B cell (primary cell): ENCODE data around the gene IFI27L2. TPM values are rescaled to one million over a fixed set of nuclear protein-coding genes. Genes with fewer than 3 reads are reported as not detected.

Source experiments
- ATAC-seq: fragments of 200-7000 bp; cut with Tn5 transposase; one replicate; pipeline ENCODE4 v1.10.0; 2021; ENCODE audit warnings: low read depth, mild to moderate bottlenecking, moderate number of reproducible peaks, moderate library complexity
- CTCF ChIA-PET: fragments of 350-600 bp; sonication (Branson Sonifier 250); formaldehyde crosslinking; loops from one replicate; lab custom pipeline; 2021; ENCODE audit warnings: antibody characterized with exemption, inconsistent platforms; lab: Charles Lee
- POLR2A ChIA-PET: fragments of 350-600 bp; sonication (Branson Sonifier 250); formaldehyde crosslinking; loops from one replicate; lab custom pipeline; 2021; ENCODE audit warnings: antibody characterized with exemption; lab: Charles Lee
- DNase-seq: peaks from one replicate; pipeline ENCODE4 v3.0.0; 2013
- H2AFZ ChIP-seq: 2 replicates; pipeline ENCODE4 v1.6.1; 2012; ENCODE audit warnings: mild to moderate bottlenecking, low read depth, low read length; ENCODE audit not compliant: insufficient read depth, poor library complexity, severe bottlenecking
- H3K27ac ChIP-seq, 2 donors: 1 replicate in 1 of 2; 2 replicates in 1 of 2; pipeline ENCODE4 v1.5.1; 2012 to 2013; ENCODE audit warnings: low read length in 2 of 2, mild to moderate bottlenecking in 2 of 2, moderate library complexity in 1 of 2
- H3K27me3 ChIP-seq, 4 experiments: fragments of 200-600 bp in 1 of 4; sonication (generic) in 1 of 4; replicated peaks in 1 of 4; 1 replicate in 2 of 4; 2 replicates in 2 of 4; pipeline versions ENCODE4 v1.6.1 to v1.7.0; 2013 to 2016; ENCODE audit warnings: low read length in 3 of 4, mild to moderate bottlenecking in 2 of 4, mixed read lengths in 1 of 4, moderate library complexity in 1 of 4; ENCODE audit not compliant: insufficient read depth in 4 of 4, control insufficient read depth in 3 of 4; ENCODE audit errors: control extremely low read depth in 1 of 4
- H3K36me3 ChIP-seq, 2 experiments: replicated peaks in 1 of 2; 1 replicate in 1 of 2; 2 replicates in 1 of 2; pipeline versions ENCODE4 v1.6.1 to v1.7.1; 2013; ENCODE audit warnings: low read length in 1 of 2; ENCODE audit not compliant: insufficient read depth in 2 of 2, control insufficient read depth in 1 of 2; ENCODE audit errors: control extremely low read depth in 1 of 2, extremely low read depth in 1 of 2
- H3K4me1 ChIP-seq, 2 donors: fragments of 200-600 bp in 1 of 2; sonication (generic) in 1 of 2; 1 replicate in 1 of 2; 2 replicates in 1 of 2; pipeline versions ENCODE4 v1.5.1 to v1.6.1; 2013 to 2017; ENCODE audit warnings: low read length in 2 of 2; ENCODE audit not compliant: control insufficient read depth in 2 of 2, insufficient read depth in 2 of 2
- H3K4me2 ChIP-seq: replicated peaks from 2 replicates; pipeline ENCODE3; 2012; ENCODE audit warnings: mild to moderate bottlenecking, low read depth, low read length; ENCODE audit not compliant: poor library complexity, severe bottlenecking
- H3K4me3 ChIP-seq, 5 experiments: fragments of 200-600 bp in 1 of 5; sonication (generic) in 1 of 5; 1 replicate in 3 of 5; 2 replicates in 2 of 5; pipeline versions ENCODE4 v1.5.1 to v1.7.0; 2011 to 2016; ENCODE audit warnings: low read length in 4 of 5, mild to moderate bottlenecking in 4 of 5, low read depth in 2 of 5, control low read depth in 1 of 5, moderate library complexity in 1 of 5; ENCODE audit not compliant: insufficient read depth in 1 of 5; ENCODE audit errors: control extremely low read depth in 1 of 5, extremely low read depth in 1 of 5
- H3K79me2 ChIP-seq: fragments of 200-600 bp; sonication (generic); one replicate; pipeline ENCODE4 v1.6.0; 2016; ENCODE audit warnings: low read length; ENCODE audit not compliant: control insufficient read depth, insufficient read depth
- H3K9ac ChIP-seq: fragments of 200-600 bp; sonication (generic); 2 replicates; pipeline ENCODE4 v1.6.1; 2017; ENCODE audit warnings: mild to moderate bottlenecking, low read length, moderate library complexity
- H3K9me3 ChIP-seq, 3 donors: one replicate each; pipeline versions ENCODE4 v1.6.1 to v1.7.1; 2013; ENCODE audit warnings: low read length in 2 of 3; ENCODE audit not compliant: control insufficient read depth in 2 of 3, insufficient read depth in 1 of 3; ENCODE audit errors: control extremely low read depth in 1 of 3
- H4K20me1 ChIP-seq: 2 replicates; pipeline ENCODE4 v1.6.0; 2012; ENCODE audit warnings: mild to moderate bottlenecking, low read length; ENCODE audit not compliant: insufficient read depth, control insufficient read depth, poor library complexity, severe bottlenecking
- H3K27ac Mint-ChIP-seq: one replicate; pipeline ENCODE4 v1.8.0; 2021; ENCODE audit warnings: mixed read lengths
- H3K27me3 Mint-ChIP-seq: one replicate; pipeline ENCODE4 v1.8.0; 2021; ENCODE audit warnings: mixed read lengths
- H3K4me1 Mint-ChIP-seq: one replicate; pipeline ENCODE4 v1.8.0; 2021; ENCODE audit warnings: mixed read lengths
- H3K4me3 Mint-ChIP-seq: one replicate; pipeline ENCODE4 v1.8.0; 2021; ENCODE audit warnings: mixed read lengths
- H3K9me3 Mint-ChIP-seq: one replicate; pipeline ENCODE4 v1.8.0; 2022; ENCODE audit warnings: mixed read lengths; ENCODE audit not compliant: insufficient read depth
- EZH2 ChIP-seq: IDR thresholded peaks from 2 replicates; pipeline ENCODE4 v1.6.1; 2012; ENCODE audit warnings: borderline replicate concordance, low read depth, mild to moderate bottlenecking, moderate library complexity, low read length; ENCODE audit not compliant: insufficient read depth, poor library complexity, severe bottlenecking
- WGBS: methylation state at CpG from one replicate; pipeline ENCODE4 v1.1.5; 2013; ENCODE audit warnings: missing lambda C conversion rate; ENCODE audit not compliant: insufficient coverage; 5-methylcytosine and 5-hydroxymethylcytosine counted together
- intact Hi-C: fragments of 100-400 bp; cut with micrococcal nuclease; formaldehyde crosslinking; loops from one replicate; pipeline ENCODE4 v1.10.0; 2022
- polyA plus RNA-seq: library from polyadenylated mRNA; depleted of rRNA; stranded (reverse); fragments of >200 nt; gene quantifications from 2 replicates; pipeline ENCODE4 v1.2.3, GENCODE V29; 2012
- total RNA-seq, 2 donors: library from RNA; stranded (reverse); fragments of 120-200 nt in 1 of 2; gene quantifications; 1 replicate in 1 of 2; 2 replicates in 1 of 2; pipeline versions ENCODE4 v1.2.3 to v1.2.4, GENCODE V29; 2013 to 2022
- TF ChIP-seq, protein P1 (sequence below): fragments of 200-600 bp; IDR thresholded peaks from one replicate; pipeline ENCODE4 v1.8.0; 2022; ENCODE audit warnings: antibody characterized with exemption, mild to moderate bottlenecking

IFI27L2 gene
- total and polyA plus RNA-seq, 2 donors (not counting 1 experiment from before 2014, with no cell fraction given): 30.2 to 57.4 TPM

DNA sequence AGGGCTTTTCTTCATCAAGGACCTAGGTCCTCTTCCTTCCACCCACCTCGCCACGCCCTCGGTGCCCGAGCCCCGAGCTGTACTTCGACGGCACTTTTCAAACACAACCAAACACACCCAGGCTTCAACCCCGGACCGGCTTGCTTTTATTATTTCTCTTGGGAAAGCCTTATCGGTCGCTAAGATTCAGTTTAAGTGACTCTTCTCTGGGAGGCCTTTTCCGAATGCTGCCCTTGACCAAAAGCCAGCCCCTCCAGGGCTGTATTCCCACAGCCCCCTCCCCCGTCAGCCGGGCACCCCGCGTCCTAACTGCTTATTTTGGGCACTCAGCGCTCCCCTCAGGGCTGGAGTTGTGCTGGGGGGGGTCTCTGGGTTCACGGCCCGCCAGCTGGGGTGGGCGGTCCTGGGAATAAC is 44.1 kb upstream of the IFI27L2 start:
- H3K4me1 ChIP-seq: peaks cover 17 to 19% of the 10 kb centered on the region in 2 donors
- peak overlapping the region in 4 of 5 experiments; percentile 46 to 66 (median 61) for H3K4me3 ChIP-seq
- ChIA-PET POLR2A (no interaction called here), CTCF (interaction anchor here (0.7 to 2.8 kb wide), 2 partner anchors 37 to 137 kb away, joined by 3 to 18 read pairs; no protein-coding TSS in a partner anchor)
- peaks cover 0 to 49% (median 35%) of the 10 kb centered on the region in 4 experiments for H3K27me3 ChIP-seq
- ATAC-seq (no peak), DNase-seq (no peak)
- peaks cover 45% of the 10 kb centered on the region for H3K27me3 Mint-ChIP-seq
- H4K20me1 ChIP-seq: no peaks in the 10 kb centered on the region
- intact Hi-C loops: loop anchor here (10.0 kb wide), 1 partner anchor 989 kb away; the partner anchor contains the start of genes LYSET and MOAP1
- H3K9me3 Mint-ChIP-seq: no peaks in the 10 kb centered on the region
- H3K4me1 Mint-ChIP-seq: peaks cover 15% of the 10 kb centered on the region
- no peaks in the 10 kb centered on the region for H3K79me2 ChIP-seq
- no peak overlapping the region for H3K27ac ChIP-seq
- no peak for TF ChIP-seq EZH2
- TF ChIP-seq, protein P1, sequence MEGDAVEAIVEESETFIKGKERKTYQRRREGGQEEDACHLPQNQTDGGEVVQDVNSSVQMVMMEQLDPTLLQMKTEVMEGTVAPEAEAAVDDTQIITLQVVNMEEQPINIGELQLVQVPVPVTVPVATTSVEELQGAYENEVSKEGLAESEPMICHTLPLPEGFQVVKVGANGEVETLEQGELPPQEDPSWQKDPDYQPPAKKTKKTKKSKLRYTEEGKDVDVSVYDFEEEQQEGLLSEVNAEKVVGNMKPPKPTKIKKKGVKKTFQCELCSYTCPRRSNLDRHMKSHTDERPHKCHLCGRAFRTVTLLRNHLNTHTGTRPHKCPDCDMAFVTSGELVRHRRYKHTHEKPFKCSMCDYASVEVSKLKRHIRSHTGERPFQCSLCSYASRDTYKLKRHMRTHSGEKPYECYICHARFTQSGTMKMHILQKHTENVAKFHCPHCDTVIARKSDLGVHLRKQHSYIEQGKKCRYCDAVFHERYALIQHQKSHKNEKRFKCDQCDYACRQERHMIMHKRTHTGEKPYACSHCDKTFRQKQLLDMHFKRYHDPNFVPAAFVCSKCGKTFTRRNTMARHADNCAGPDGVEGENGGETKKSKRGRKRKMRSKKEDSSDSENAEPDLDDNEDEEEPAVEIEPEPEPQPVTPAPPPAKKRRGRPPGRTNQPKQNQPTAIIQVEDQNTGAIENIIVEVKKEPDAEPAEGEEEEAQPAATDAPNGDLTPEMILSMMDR: no peak
- H2AFZ ChIP-seq: peak overlapping the region; percentile 77
- peak overlapping the region; percentile 69 for H3K9ac ChIP-seq
- WGBS: under 1% methylated on average over 14 of the region's 20 CpGs
- H3K9me3 ChIP-seq: peaks cover 0 to 6% (median 2%) of the 10 kb centered on the region in 3 donors
- peak overlapping the region; percentile 50 for H3K27ac Mint-ChIP-seq
- H3K4me3 Mint-ChIP-seq: peak overlapping the region; percentile 88
- no peaks in the 10 kb centered on the region for H3K36me3 ChIP-seq
- H3K4me2 ChIP-seq: peak overlapping the region; percentile 95

DNA sequence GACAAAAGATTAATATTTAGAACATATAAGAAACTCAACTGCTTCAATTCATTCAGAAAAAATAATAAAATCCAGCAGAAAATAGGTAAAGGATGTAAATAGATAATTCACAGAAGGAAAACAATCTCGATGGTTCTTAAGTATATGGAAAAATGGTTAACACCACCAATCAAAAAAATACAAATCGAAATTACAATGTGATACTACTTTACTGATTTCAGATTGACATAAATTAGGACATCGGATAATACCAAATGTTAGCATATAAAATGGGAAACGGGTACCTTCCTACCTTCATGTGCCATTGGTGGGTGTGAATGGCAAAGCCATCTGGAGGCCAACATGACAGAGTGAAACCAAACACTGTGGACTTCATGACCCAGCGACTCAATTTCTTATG is 43.1 kb upstream of the IFI27L2 start:
- ATAC-seq (no peak), DNase-seq (no peak)
- peaks cover 17 to 19% of the 10 kb centered on the region in 2 donors for H3K4me1 ChIP-seq
- H4K20me1 ChIP-seq: no peaks in the 10 kb centered on the region
- ChIA-PET CTCF (interaction anchor here (3.8 kb wide), 1 partner anchor 9 kb away, joined by 17 read pairs; no protein-coding TSS in a partner anchor), POLR2A (no interaction called here)
- no peak overlapping the region for H3K4me2 ChIP-seq
- intact Hi-C loops: loop anchor here (10.0 kb wide), 1 partner anchor 988 kb away; the partner anchor contains the start of genes LYSET and MOAP1
- Mint-ChIP-seq H3K9me3 (no peaks in the 10 kb centered on the region), H3K27ac (no peak overlapping the region), H3K4me1 (peaks cover 15% of the 10 kb centered on the region), H3K4me3 (peak overlapping the region; percentile 88), H3K27me3 (peaks cover 40% of the 10 kb centered on the region)
- H3K4me3 ChIP-seq: no peak overlapping the region
- H2AFZ ChIP-seq: no peak overlapping the region
- no peaks in the 10 kb centered on the region for H3K79me2 ChIP-seq
- peaks cover 0 to 46% (median 31%) of the 10 kb centered on the region in 4 experiments for H3K27me3 ChIP-seq
- H3K9ac ChIP-seq: no peak overlapping the region
- H3K9me3 ChIP-seq: peaks cover 0 to 6% (median 2%) of the 10 kb centered on the region in 3 donors
- no peaks in the 10 kb centered on the region for H3K36me3 ChIP-seq
- WGBS: 100% methylated on average over 1 of the region's 5 CpGs
- H3K27ac ChIP-seq: no peak overlapping the region
- TF ChIP-seq, protein P1: no peak
- TF ChIP-seq EZH2: no peak
